NCI-H1092 treated with DMSO at 0.1 percent for 48 hours (cell line): ENCODE measurements around the gene BCO1.
A peak's percentile ranks its signal among the peaks of the same experiment; 100 is the strongest.

ENCODE experiments used
- DNase-seq: peaks from one replicate; lab custom pipeline; 2025; lab: John Stamatoyannopoulos, UW

The BCO1 gene

DNA sequence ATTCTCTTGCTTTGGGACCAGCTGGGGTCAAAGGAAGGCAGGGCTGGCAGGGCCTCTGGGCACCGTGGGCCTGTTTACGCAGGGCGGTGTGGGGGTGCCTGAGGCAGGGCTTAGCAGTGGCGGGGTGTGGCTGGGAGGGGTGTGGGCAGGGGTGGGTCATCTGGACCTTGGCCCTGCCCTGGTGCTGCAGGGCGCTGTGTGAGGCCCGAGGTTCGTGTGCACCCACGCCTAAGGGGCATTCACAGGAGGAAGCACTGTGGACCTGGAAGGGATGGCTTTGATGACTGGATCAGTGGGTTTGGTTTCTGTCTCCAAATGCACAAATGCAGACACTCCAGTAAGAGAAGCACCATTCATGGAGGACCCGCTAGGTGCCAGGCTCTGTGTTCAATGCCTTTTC, 37.3 kb downstream of the BCO1 start:
- no peak for DNase-seq

DNA sequence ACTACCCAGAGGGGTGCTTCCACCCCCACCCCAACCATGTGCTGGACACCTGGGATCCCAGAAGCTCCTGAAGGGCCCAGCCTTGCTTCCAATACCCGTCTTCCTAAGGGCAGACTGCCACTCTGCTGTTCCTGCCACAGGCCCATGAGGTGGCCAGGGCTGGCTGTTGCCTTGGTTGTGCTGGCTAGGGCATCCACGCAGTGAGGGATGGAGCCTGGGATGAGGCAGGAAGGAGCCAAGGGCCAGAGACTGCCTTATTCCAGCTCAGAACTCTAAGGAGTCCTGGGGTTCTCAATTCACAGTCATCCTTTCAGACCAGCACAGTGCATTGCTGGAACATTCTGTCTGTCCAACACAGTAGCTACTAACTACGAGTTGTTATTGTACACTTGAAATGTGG, 37.8 kb downstream of the BCO1 start:
- no peak for DNase-seq

DNA sequence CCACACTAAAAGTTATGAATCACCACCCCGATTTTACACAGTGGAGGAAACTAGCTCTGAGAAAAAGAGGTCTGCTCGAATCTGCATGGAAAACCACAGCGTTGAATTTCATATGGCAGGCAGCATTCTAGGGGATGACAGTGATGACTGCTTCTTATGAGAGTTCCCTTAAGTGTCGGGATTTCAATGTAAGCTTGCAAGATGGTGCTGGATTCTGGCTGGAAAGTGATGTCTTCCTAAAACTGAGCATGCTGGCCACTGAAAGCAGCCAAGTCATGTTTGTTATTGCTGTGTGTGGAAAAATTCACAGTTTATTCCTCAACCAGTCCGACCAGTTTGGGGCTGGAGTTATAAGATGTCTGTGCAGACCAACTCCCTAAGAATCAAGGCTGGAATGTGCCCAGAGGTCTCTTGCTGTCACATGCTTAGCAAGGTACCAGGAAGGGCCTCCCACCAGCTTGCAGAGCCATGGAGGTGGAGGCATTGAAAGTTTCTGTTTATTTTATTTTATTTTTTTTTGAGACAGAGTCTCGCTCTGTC, 39.1 kb downstream of the BCO1 start:
- no peak for DNase-seq

DNA sequence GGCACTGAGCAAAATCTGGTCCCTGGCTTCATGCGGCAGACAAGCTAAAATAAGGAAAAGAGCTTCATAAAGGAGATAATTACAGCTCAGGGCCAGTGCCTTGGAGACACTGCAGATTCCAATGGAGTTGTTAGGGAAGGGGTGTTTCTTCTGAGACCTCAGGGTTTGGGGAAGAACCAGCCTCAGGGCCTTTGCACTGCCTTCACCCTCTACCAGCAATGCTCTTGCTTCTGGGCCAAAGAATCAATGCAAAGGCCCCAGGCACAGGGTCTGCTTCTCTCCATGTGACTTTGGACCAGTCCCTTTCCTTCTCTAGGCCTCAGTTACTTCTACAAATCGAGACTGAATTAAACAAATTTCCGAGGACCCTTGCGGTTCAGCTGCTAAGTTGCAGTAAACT, 40.0 kb downstream of the BCO1 start:
- DNase-seq: no peak

DNA sequence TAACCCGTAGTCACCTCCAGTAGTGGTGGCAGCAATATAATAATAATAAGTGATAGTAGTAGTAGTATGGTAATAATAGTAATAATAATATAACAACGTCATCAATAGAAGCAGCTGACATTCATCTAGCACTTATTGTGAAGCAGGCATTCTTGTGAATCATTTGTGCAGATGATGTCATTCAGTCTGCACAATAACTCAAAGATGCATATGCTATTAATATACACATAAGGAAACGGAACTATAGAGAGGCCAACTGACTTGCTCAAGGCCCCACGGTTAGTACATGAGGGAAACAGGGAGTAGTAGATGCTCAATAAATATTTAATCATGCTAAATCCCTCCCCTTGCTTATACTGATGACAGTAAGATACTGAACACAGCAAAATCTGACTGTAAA, 40.9 kb downstream of the BCO1 start:
- no peak for DNase-seq

DNA sequence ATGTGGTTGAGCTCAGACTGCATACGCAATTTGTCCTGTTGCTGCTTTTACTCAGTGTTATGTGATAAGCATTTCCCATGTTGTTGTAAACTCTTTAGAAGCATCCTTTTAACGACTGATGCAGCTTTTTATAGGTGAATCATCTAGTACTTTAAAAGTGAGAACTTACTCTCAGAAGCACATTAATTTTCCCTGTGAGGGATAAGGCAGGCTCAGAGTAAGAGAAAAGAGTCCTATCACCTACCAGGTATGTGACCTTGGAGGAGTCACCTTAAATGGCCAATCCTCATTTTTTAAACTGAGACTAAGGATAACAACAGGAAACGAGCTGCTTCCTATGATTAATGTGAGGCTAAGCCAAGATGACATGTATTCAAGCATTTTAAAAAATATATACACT, 41.9 kb downstream of the BCO1 start:
- no peak for DNase-seq

DNA sequence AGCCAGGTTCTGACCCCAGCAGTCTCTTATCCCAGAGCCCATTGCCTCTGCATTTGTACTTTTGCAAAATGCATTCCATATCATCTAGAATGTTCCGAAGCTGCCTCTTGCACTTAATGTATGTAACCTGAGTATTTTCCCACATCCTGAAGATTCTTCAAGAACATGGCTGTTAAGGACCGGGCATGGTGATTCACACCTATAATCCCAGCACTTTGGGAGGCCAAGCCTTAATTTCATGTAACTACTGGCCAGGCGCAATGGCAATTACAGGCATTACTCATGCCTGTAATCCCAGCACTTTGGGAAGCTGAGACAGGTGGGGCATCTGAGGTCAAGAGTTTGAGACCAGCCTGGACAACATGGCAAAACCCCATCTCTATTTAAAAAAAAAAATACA, 44.6 kb downstream of the BCO1 start:
- DNase-seq: no peak

DNA sequence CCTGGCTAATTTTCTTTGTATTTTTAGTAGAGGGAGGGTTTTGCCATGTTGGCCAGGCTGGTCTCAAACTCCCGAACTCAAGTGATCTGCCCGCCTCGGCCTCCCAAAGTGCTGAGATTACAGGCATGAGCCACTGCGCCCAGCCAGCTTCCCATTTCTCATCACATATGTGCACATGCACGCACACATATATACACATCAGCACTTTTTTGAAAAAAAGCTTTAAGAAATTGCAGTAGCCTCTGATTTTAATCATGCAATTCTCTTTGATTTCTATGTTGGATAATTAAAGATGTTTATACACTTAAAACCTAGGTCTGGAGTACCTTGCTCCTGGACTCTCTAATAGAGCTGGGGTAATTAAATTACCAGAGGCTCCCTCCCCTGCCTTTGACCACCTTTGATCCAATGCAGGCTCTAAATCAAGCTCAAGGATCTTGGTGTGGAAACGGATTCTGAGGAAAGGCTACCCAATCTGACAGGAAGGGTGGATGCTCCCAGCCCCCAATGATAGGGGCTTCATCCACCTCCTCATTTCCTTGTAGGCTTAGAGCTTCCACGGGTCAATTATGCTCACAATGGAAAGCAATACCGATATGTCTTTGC, 46.6 kb downstream of the BCO1 start:
- no peak for DNase-seq

DNA sequence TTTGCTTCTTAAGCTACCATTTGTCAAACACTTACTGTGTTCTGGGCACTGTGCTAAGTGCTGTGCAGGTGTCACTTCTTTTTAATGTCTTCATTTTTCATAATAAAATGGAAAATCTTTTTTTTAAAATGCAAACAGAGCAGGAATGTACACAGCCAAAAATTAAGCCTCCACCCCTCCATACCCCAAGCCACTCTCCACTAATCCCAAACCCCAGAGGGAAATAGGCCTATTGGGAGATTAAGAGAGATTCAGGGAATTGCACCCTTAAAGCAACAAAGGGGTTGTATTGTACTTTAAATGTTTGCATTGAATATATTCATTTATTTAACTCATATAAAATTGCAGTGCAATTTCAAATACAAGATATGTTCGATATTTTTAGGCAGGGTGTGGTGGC, 47.7 kb downstream of the BCO1 start:
- DNase-seq: no peak

DNA sequence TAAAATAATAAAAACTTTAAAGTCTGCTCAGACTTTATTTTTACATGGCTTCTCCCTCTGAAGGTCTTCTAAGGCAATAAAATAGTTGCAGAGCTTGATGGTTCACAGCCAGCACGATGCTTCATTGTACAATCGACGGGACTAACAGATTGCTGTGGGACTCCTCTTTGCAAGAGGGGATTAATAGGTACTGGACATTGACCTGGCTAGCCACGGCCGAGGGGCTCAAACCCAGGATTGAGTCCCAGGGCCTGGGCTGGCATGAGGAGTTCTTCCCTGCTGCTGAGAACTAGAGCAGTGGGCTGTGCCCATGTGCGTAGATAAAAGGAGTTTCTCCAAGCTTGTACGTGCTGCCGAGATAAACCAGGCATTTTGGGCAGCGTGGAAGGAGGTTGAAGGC, 52.6 kb downstream of the BCO1 start:
- DNase-seq: no peak

DNA sequence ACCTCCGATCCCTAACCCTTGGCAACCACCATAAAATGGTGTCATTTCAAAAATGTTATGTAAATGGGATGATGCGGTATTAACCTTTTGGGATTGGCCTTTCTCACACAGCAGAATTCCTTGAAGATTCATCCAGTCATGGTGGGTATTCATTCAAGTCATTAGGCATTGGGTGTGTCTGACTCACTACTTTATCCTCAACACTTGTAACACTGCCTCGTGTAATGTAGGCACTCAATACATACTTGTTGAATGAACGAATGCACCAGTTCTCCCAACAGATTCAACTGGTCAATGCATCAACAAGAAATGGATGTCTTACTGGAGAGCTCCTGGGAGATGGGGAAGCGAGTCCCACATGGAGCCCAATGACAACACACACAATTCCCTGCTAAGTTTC, 54.4 kb downstream of the BCO1 start:
- DNase-seq: no peak

DNA sequence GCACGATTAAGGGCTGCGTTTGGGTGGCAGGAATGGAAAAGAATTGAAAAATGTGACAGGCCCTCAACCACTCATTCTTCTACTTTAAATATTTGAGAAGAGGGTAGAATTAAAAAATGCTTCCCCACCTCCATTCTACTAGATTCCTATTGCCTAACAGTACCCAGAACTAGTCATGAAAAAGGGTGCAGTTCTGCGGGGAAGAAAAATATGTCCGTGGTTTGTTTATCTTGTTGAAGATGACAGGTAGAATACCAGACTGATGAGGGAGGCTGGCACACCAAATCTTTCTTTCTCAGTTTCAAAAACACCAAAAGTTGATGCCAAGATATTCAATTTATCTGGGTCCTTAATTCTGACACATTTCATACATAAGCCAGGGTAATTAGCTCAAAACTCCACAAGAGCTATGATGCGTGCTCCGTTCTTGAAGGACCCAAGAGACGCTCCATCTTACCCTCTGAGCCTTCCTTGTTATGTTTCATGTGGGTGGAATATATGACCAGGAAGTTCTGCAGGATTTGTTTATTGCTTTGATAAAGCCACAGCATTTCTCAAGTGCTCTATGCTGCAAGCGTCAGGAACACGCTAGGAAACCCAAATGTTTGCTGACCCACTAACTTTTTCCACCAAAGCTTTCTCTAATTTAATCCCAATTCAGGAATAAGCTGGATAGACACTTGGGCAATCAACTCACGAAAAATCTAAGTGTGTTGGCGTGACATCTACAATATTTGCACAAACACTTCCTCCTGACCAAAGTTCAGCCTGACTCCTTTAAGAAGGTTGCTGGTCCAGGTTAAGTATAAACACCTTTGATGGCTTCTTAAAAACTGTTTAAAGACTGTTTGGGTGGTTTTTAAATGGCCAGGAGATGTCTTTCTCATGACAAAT, 55.7 kb downstream of the BCO1 start:
- no peak for DNase-seq

DNA sequence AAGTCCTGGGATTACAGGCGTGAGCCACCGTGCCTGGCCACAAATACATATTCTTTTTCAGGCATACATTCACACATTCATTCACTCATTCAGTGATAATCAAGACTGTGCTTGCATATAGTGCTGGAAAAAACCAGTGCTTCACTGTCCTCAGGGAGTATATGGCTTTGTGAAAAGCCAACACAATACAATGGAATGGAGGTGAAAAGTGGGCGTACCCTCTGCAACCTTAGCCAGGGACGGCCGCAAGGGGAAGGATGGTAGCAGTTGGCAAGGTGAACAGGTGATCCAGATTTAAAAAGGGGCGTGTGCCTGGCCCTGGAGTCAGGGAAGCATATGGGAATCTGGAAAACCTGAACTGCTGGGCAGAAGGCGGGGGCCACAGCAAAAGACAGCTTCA, 58.1 kb downstream of the BCO1 start:
- no peak for DNase-seq

DNA sequence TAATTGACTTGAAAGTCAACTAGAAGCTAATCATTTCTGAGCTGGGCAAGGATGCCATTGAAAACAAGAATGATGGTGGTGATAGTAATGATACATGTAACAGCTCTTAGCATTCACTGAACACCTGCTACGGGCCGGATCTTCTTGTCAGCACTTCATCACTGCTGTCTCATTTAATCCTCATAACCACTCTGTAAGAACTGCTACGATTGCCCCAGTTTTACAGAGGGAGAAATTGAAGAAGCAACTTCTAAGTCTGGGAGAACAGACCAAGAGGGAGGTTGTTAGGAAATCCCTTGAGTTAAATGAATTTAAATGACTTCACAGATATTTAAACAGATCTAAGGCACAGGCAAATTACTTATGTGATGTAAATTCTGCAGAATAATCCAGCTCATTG, 69.3 kb downstream of the BCO1 start:
- DNase-seq: no peak

DNA sequence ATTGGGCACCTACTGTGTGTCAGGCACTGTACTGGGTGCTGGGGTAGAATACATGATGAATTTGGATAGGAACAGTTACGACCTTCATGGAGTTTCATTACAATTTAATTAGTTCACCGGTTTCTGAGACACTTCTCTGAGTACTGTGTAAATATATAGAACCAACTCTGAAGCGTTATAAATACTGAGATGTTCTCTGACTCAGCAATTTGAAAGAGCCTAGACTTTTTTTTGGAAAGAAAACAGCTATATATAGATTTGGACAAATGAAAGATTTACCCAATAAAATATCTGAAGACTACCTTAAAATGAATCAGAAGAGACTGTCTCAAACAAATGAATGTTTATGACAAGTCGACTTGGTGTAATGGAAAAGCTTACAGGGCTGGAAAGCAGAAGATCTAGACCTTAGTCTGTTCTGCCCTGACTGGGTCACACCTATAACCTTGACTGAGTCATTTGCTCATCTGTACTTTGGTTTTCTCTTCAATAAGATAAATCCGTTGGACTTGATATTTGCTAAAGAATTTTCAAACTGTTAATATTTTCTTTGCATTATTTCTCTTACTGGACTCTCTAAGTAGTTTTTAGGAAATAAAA, 71.7 kb downstream of the BCO1 start:
- DNase-seq: no peak

DNA sequence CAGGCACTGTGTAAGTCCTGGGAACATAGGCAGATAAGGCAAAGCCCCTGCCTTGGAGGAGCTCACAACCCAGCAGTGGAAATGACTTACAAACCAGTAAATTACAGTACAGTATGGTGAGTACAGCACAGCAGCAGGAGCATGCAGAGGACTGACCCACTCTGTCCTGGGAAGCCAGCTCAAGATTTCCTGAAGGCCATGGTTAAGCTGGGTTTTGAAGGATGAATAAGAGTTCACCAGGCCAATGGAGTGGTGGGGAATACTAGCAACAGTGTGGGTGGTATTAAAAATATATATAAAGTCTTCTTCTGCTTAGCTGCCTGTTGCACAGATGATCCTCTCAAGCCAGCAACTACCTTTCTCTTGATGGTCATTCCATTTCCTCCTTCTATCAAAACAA, 73.3 kb downstream of the BCO1 start:
- no peak for DNase-seq

DNA sequence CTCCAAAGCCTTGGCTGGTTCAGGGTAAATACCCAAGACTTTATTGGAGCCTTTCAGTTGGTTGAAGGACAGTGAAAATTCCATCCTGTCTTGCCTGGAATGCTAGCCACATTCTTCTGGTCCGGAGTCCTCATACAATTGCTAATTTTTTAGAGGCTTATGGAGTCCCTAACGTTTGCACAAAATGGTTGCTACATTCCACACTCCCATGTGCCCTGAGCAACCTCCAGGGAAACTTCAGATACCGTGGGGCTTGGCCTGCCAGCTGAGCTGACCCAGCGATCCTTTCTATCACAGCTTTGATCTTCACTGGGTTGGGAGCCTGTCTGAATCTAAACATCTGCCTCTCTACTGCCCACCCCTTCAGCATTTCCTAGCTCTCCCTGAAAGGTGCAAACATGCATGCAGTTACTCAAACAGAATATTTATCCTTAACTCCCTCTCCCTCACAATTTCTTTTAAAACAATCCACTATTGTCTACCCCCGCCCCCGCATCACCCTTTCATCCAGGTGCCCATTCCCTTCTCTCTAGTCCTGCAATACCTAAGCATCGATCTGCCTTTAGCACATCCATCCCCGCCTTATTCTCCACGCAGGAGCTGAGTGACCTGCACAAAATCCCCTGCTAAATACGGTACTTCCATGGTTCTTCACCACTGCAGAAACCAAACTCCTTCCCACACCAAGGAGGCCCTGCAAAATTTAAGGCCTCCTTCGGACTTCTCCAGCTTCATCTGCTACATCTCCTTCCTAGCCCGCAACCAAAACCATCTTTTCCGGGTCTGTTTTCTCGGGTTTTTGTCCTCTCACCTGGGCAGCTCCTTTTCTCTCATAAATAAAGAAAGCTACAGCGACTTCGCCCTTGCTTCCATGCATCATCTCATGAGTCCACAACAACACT, 75.5 kb downstream of the BCO1 start:
- DNase-seq: no peak

DNA sequence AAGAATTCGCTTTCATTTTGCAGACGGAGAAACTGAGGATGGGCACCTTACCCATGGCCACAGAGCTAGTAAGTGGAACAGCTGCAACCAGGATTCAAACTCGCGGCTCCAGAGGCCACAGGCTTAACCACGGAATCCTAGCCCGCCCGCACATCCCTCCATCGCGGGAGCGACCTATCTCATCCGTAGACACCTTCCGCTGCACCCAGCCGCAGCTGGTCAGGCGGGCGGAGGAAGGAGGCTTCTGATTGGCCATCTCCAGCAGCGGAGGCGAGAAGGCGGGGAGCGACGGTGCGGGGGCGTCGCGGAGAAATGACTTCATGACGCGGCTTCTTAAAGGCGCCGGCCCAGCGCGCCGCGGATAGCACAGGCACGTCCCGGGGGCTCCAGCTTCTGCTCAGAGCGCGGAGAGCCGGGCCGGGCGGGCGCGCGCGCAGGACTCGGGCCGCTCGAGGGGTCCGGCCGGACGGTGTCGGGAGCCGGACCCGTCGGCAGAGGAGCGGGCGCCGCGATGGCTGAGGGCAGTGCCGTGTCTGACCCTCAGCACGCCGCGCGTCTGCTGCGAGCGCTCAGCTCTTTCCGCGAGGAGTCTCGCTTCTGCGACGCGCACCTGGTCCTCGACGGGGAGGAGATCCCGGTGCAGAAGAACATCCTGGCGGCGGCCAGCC, 76.2 kb downstream of the BCO1 start, which contains the start of gene GAN:
TSS of gene GAN (plus strand) at position 360 of the 668 bp plus-strand sequence. CDS start at position 512, 152 bp downstream.
- peak; percentile 96 for DNase-seq

DNA sequence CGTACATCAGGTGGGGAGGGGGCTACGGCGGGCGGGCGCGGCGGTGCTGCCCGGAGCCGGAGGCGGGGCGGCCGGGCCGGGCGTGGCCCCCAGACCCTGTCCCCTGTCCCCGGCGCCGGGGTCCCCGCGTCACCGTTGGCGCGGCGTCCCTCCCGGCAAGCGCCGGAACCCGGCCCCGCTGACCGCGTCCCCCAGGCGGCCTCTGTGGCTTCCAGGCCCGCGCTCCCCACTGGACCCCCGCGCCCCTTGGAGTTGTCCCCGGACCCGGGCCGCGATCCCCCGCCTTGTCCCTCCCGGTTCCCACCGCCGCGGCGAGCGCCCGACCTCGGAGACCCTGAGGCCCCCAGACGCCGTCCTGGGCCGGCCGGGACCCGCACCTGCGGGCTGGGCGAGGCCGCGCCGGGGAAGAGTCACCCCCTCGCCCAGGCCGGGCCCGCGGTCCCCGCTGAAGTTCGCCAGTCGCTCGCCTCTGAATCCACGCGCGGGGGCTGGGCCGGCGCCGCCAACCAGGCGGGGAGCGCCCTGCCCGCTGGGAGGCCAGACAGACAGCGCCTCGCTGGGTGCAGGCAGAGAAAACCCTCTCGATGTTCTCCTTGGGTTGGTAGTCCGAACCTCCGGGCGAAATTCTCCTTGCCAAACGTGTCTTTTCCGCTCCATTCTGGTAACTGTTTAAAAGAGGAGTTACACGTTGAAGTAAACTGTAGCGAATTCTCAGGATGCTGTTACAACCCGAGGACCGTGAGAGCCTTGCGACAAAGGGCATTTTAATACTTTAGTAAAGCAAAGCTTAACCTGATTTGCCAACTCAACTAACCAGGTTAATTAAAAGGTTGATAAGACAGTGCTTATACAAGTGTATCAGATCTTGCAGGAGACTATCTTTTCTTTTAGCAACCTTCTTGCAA, 77.0 kb downstream of the BCO1 start:
- DNase-seq: peak; percentile 7

DNA sequence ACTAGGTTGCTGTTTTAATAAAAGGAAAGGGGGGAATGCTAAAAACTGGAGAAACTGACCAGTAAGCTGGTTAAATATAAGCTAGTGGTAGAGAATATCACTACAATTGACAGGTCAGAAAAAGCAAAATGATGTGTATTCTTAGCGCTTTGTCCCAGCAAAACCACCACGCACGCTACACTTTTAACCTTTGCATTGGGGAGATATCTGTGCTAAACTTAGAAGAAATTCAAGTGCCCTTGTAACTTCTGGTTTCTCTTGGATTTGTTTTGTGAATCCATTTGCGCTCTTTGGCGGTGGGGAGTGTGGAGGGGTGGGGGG, 77.6 kb downstream of the BCO1 start:
- DNase-seq: no peak
